Stimulated activated CD4-positive, alpha-beta T cell treated with anti-CD3 and anti-CD28 coated beads, Interleukin-4, amount 100 ng/mL, for 1 hour (primary cell): Measurements from ENCODE around the gene CEP120.
"Not testable (repeated sequence)": the region's sequence is repeated elsewhere in the genome, so short reads cannot be mapped to it uniquely, and the experiment has no call there.

Experiments
- DNase-seq: peaks from one replicate; pipeline ENCODE4 v3.0.0-alpha.2; 2020

Gene CEP120

GRCh38 chr5:123438244-123438643 lies 15.0 kb upstream of the CEP120 start:
- DNase-seq: no peak

DNA sequence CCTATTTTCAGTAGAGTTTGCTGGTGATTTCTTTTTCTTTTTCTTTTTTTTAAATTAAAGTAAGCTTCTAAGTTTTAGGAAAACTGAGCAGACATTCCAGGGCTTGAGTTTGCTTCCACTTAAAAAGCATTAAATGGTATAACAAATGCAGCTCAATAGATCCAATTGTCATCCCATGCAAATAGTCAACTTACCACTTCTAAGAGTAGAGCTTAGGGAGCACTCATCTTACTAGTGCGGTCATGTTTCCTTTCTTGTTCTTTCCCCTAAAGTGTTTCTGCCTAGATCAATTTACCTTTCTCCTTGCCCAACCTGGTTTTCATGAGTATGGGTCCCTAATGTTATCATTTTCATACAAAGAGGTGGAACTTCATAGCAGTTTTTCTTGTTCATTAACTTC lies 13.0 kb upstream of the CEP120 start:
- DNase-seq: no peak

DNA sequence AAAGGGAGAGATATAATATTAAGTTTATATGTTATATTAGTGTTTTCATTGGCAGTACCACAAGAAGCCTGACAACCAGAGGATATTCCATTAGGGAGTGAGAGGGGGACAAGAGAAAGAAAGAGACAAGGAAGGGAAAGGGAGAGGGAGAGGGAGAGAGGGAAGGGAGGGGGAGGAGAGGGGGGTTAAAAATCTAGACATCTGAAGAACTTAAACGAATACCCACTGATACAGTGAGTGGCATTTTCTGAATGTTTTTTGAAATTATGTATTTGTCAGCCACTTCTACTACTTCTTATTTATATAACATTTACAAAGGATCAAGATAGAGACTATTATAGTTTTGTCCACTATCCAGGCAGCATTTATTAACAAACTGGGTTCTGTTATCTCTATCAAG lies 11.6 kb upstream of the CEP120 start:
- DNase-seq: no peak

DNA sequence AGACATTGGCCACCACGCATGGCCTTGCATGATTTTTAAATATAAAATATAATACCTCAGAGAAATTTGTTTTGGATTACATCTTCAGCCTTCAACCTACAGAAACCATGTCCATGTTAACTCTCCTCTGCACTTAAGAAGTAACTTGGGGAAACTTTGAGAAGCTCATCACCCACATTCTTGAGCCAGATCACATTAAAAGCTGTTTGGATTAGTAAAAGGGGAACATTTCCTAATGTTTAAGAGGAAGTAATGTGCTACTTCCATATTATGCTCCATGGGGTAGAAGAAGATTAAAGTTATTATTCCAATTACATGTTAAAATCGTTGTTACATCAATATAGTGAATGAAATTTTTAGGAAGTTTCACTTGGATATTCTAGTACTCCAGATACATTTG lies 10.4 kb upstream of the CEP120 start:
- no peak for DNase-seq

DNA sequence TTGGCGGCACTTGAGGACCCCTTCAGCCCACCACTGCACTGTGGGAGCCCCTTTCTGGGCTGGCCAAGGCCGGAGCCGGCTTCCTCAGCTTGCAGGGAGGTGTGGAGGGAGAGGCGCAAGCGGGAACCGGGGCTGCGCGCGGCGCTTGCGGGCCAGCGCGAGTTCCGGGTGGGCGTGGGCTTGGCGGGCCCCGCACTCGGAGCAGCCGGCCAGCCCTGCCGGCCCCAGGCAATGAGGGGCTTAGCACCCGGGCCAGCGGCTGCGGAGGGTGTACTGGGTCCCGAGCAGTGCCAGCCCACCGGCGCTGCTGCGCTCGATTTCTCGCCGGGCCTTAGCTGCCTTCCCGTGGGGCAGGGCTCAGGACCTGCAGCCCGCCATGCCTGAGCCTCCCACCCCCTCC lies 7.2 kb upstream of the CEP120 start:
- not testable (repeated sequence) for DNase-seq

DNA sequence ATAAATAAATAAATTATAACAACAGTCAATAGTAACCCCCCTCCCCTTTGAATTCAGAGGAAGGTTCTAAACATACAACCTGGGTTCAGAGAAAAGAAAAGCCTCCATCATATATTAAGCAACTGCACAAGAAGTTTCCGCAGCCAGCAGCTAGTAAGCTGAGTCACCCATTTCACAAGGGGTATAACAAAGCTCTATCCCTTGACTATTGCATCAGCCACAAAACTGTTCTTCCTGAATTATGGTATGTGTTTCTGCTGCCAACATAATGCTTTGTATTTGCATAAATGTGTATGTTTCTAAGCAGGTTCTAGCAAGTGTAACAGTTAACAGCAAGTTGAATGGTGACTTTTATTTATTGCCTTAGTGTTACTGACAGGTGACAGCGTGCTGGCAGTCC lies 6.8 kb upstream of the CEP120 start:
- DNase-seq: no peak

DNA sequence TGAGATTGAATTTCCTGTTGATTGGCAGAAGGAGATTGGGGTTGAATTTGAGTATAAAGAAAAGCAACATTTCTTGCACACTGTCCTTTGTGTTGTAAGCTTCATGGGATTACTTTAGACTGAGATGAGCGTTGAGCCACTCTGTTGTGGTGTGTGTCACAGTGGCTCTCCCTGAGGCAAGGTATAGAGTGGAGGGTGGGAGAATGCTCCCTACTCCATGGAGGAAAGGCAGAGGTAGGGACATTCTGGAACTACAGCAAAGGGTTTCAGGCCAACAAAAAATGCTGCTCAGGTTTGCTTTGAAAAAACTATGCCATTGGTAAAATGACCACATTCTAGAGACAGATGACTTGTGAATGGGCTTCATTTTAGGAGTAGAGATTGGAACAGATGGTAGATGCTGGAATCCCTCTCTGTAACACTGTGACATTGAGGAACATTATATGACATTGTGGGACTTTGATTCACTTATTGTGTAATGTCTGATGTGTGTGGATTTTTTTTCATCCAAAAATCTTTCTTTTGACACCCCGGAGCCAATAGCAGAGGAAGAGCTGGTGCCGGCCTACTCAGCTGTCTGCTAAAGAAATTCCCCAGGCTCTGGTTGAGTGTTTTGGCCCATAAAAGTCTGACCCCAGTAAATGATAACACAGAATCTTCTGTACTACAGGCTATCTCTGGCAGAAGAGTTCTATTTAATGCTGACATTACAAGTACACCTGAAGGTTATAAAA lies 6.2 kb upstream of the CEP120 start:
- no peak for DNase-seq

DNA sequence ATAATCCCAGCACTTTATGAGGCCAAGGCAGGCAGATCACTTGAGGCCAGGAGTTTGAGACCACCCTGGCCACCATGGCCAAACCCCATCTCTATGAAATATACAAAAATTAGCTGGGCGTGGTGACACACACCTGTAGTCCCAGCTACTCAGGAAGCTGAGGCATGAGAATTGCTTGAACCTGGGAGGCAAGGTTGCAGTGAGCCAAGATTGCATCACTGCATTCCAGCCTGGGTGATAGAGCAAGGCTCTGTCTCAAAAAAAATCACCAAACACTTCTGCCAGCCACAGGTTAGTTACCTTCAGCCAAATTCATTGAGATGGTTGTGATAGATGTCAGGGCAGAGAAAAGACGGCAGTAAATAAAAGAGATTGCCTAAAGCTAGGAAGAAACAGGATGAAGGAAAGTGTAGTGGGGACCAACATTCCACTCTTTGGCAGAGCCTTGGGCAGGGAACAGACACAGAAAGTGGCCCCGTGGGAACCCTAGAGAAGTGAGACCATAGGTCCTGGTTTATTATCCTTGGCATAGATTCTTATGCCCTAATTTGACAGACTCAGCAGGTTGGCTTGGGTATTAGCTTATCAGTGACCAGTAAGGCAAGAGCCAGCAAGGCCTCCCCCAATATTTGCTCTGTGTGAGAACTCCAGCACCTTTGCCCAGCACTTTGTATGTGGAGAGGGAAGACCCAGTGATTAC lies 5.5 kb upstream of the CEP120 start:
- DNase-seq: no peak

DNA sequence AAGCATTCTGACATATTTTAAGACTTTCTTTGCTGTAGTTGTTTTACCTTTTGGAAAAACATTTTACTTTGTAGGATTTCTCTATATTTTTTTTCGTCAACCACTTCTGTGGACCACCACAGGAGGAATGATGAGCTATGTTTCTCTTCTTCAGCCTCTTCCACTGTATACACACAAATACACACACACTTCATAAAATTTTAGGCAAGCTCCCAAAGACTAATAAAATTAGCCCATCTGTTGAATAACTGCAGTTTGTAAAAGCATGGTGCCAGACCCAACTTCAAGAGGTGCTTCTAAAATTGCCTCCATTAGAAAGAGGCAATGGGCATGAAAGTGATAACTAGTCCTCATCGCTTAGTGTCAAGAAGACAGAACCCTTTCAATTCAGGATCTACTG lies 4.1 kb upstream of the CEP120 start:
- DNase-seq: no peak

DNA sequence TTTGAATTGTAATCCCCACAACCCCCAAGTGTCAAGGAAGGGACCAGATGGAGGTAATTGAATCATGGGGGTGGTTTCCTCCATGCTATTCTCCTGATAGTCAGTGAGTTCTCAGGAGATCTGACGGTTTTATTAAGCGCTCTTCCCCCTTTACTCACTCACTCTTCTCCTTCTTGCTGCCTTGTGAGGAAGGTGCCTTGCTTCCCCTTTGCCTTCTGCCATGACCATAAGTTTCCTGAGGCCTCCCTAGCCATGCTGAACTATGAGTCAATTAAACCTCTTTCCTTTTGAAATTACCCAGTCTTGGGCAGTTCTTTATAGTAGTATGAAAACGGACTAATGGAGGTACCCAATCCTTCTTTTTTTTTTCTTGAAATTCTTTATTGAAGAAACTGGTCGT lies 2.2 kb upstream of the CEP120 start:
- no peak for DNase-seq

DNA sequence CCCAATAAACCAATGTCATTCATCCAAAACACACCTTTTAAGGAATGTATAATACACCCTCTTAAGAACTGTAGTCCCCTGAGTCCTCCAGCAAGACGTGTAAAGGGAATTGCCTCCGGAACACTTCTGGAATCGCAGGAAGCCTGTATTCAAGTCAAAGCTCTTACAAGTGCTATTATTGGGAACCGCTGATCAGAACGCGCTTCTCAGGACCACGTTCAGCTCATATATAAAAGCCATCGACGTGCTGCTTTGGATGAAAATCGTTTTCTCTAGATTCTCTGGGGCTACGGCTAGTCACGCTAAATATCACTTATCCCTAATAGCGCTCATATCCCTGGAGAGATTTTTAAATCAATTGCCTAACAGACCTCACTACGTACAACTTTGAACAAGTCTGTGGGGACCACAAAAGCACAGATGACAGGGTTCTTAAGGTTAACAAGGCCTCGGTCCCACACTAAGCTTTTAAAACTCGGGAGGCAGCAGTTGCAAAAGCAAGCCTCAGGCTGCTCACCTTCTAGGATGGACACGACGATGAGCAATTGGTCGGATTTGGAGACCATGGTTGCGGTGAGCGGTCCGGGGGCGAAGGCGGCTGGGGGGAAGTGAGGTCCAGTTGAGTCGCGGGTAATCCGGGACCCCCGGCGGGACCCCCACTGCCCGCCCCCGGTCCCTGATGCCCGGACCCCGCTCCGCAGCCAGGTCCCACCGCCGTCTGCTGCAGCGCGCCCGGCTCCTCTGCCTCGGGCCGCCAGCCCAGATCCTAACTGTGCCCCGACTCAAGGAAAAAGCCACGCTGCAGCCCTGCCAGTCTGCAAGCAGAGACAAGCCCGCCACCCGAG lies 548 bp downstream of the CEP120 start:
- no peak for DNase-seq

GRCh38 chr5:123421773-123422172 lies 1.4 kb downstream of the CEP120 start:
- DNase-seq: no peak

GRCh38 chr5:123414974-123415373 lies 8.2 kb downstream of the CEP120 start:
- DNase-seq: no peak

GRCh38 chr5:123412206-123412605 lies 11.0 kb downstream of the CEP120 start:
- no peak for DNase-seq

DNA sequence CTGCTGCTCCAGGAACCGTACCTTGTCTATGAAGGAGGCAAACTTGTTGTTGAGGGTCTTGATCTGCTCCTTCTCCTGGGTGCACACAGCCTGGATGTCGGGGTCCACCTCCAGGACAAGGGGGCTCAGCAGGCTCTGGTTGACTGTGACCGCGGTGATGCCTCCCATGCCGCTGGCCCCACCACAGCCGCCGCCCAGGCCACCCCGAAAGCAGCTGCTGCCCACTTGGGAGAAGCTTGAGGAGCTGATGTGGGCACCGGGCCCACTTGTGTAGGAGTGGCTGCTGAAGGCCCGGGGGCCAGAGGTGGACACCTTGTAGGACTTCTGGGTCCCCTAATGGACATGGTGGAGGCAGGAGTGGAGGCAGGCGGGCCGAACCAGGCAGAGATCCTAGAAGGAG lies 21.2 kb downstream of the CEP120 start:
- DNase-seq: not testable (repeated sequence)

- no peak for DNase-seq
Observed at GRCh38 chr5:123401320-123401719, 21.9 kb downstream of the CEP120 start.

- not testable (repeated sequence) for DNase-seq
Observed at GRCh38 chr5:123400870-123401291, 22.3 kb downstream of the CEP120 start.

GRCh38 chr5:123398058-123398733 lies 25.0 kb downstream of the CEP120 start:
- no peak for DNase-seq

- no peak for DNase-seq
Observed at GRCh38 chr5:123397538-123397937, 25.7 kb downstream of the CEP120 start.

DNA sequence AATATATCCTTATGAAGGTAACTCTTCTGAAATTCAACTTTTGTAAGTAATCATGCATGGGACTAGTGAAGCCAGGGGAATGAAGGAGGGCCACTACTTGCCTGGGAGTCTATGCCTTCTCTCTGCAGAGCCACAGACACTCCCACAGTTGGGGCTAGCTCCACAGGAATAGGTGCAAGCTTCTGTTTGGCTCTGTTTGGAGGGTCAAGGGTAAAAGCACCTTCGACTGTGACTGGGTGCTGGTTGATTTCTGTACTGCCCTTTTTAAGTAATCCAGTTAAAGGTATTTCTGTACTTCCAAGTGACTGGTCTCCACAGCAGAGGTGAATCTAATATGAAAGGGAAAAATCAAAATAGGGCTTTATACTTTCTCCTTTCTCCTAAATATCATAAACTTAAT lies 32.2 kb downstream of the CEP120 start:
- DNase-seq: no peak

- DNase-seq: no peak
Observed at GRCh38 chr5:123389794-123390193, 33.4 kb downstream of the CEP120 start.

DNA sequence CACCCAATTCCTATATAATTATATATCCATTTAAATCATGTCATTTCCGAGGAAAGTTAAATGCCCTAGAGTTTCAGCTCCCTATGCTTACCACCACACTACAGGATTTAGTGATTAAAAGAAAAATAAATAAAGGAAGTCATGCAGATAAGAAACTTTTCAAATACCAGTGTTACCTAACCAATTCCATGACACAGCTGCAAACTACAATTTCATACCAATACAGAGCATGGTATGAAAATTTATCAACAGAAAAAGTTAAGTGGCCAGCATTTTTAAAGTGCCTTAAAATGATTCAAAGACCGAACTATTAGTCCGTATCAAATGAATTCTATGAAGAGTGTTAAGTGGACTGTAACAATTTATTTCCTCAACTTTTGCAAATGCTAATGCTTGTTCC lies 35.9 kb downstream of the CEP120 start:
- DNase-seq: no peak

GRCh38 chr5:123382252-123382651 lies 41.0 kb downstream of the CEP120 start:
- DNase-seq: no peak
